Parathyroid adenoma (tissue), 2 donors: Measurements from ENCODE around the gene GNPAT.

Experiments used
- H2AFZ ChIP-seq: fragments of 300-600 bp; sonication (generic); one replicate; pipeline ENCODE4 v1.7.0; 2017; ENCODE audit warnings: antibody characterized with exemption, mild to moderate bottlenecking
- H3K27ac ChIP-seq: fragments of 300-600 bp; sonication (generic); one replicate; pipeline ENCODE4 v1.7.0; 2017
- H3K27me3 ChIP-seq: fragments of 300-600 bp; sonication (generic); one replicate; pipeline ENCODE4 v1.7.0; 2017; ENCODE audit warnings: low read length; ENCODE audit not compliant: control insufficient read depth, insufficient read depth
- H3K36me3 ChIP-seq: fragments of 300-600 bp; sonication (generic); one replicate; pipeline ENCODE4 v1.7.0; 2017; ENCODE audit warnings: low read length; ENCODE audit not compliant: control insufficient read depth, insufficient read depth
- H3K4me1 ChIP-seq: fragments of 300-600 bp; sonication (generic); one replicate; pipeline ENCODE4 v1.7.0; 2017; ENCODE audit warnings: control low read depth
- H3K4me2 ChIP-seq: fragments of 300-600 bp; sonication (generic); one replicate; pipeline ENCODE4 v1.7.0; 2017; ENCODE audit warnings: low read length
- H3K4me3 ChIP-seq: fragments of 300-600 bp; sonication (generic); one replicate; pipeline ENCODE4 v1.7.0; 2017; ENCODE audit warnings: low read depth, low read length
- H3K79me2 ChIP-seq: fragments of 300-600 bp; sonication (generic); one replicate; pipeline ENCODE4 v1.7.0; 2017; ENCODE audit warnings: control low read depth
- H3K9ac ChIP-seq: fragments of 300-600 bp; sonication (generic); one replicate; pipeline ENCODE4 v1.7.0; 2017; ENCODE audit warnings: mild to moderate bottlenecking
- H3K9me3 ChIP-seq: fragments of 300-600 bp; sonication (generic); one replicate; pipeline ENCODE4 v1.7.0; 2017; ENCODE audit warnings: low read length; ENCODE audit not compliant: control insufficient read depth
- TF ChIP-seq, protein P1 (sequence below): fragments of 300-600 bp; sonication (generic); IDR thresholded peaks from one replicate; pipeline ENCODE4 v1.7.0; 2017; ENCODE audit warnings: antibody characterized with exemption, mild to moderate bottlenecking
- donor health status: primary hyperparathyroidism.

Gene GNPAT

GRCh38 chr1:231311720-231312431, 70.9 kb downstream of the GNPAT start:
- Histone ChIP-seq H3K27me3 (no peaks in the 10 kb centered on the region), H3K9me3 (no peaks in the 10 kb centered on the region), H3K4me2 (no peak overlapping the region), H3K36me3 (no peaks in the 10 kb centered on the region), H3K27ac (no peak overlapping the region), H3K9ac (no peak overlapping the region), H3K4me3 (no peak overlapping the region), H3K4me1 (no peaks in the 10 kb centered on the region), H2AFZ (no peak overlapping the region), H3K79me2 (no peaks in the 10 kb centered on the region)
- TF ChIP-seq, protein P1, sequence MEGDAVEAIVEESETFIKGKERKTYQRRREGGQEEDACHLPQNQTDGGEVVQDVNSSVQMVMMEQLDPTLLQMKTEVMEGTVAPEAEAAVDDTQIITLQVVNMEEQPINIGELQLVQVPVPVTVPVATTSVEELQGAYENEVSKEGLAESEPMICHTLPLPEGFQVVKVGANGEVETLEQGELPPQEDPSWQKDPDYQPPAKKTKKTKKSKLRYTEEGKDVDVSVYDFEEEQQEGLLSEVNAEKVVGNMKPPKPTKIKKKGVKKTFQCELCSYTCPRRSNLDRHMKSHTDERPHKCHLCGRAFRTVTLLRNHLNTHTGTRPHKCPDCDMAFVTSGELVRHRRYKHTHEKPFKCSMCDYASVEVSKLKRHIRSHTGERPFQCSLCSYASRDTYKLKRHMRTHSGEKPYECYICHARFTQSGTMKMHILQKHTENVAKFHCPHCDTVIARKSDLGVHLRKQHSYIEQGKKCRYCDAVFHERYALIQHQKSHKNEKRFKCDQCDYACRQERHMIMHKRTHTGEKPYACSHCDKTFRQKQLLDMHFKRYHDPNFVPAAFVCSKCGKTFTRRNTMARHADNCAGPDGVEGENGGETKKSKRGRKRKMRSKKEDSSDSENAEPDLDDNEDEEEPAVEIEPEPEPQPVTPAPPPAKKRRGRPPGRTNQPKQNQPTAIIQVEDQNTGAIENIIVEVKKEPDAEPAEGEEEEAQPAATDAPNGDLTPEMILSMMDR: no peak

DNA sequence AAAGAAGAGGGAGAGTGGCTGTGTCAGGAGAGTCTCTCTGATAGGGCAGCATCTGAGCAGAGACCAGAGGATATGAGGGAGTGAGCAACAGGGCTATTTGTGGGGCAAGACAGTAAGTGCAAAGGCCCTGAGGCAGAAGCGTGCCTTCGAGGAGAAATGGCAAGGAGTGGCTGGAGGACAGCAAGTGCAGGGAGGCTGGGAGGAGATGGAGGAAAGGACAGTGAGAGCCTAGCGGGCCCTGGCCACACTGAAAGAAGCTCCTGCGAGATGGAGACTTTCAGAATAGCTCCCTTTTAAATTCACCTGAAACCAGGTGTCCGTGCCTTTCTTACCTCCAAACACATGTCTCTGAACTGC, 71.4 kb downstream of the GNPAT start:
- TF ChIP-seq, protein P1: no peak
- no peak overlapping the region for H3K4me2 ChIP-seq
- no peak overlapping the region for H3K4me3 ChIP-seq
- no peaks in the 10 kb centered on the region for H3K36me3 ChIP-seq
- H3K9ac ChIP-seq: no peak overlapping the region
- no peaks in the 10 kb centered on the region for H3K27me3 ChIP-seq
- H3K4me1 ChIP-seq: no peaks in the 10 kb centered on the region
- H3K27ac ChIP-seq: no peak overlapping the region
- H2AFZ ChIP-seq: no peak overlapping the region
- H3K79me2 ChIP-seq: no peaks in the 10 kb centered on the region
- H3K9me3 ChIP-seq: no peaks in the 10 kb centered on the region

GRCh38 chr1:231313661-231314060, 72.6 kb downstream of the GNPAT start:
- TF ChIP-seq, protein P1: no peak
- Histone ChIP-seq H3K36me3 (no peaks in the 10 kb centered on the region), H3K4me3 (no peak overlapping the region), H3K4me2 (no peak overlapping the region), H3K9ac (no peak overlapping the region), H3K27me3 (no peaks in the 10 kb centered on the region), H2AFZ (no peak overlapping the region), H3K4me1 (no peaks in the 10 kb centered on the region), H3K27ac (no peak overlapping the region), H3K9me3 (no peaks in the 10 kb centered on the region), H3K79me2 (no peaks in the 10 kb centered on the region)

DNA sequence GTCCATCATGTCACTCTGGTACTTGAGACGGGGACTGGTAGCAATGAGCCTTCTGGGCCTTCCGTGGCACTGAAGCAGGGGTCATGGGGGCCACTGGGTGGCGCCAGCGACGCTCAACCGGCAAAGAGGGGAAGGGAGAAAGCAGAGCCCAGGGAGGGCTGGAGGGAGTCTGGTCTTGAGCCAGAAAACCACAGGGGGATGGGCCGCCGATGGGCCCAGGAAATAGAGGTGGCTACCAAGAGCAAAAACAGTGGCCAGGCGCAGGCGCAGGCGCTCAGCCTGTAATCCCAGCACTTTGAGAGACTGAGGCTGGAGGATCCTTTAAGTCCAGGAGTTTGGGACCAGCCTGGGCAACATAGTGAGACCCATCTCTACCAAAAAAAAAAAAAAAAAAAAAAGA, 74.9 kb downstream of the GNPAT start:
- no peak overlapping the region for H3K27ac ChIP-seq
- H3K4me1 ChIP-seq: no peaks in the 10 kb centered on the region
- no peak overlapping the region for H3K4me3 ChIP-seq
- no peak overlapping the region for H3K9ac ChIP-seq
- no peak overlapping the region for H3K4me2 ChIP-seq
- no peaks in the 10 kb centered on the region for H3K9me3 ChIP-seq
- TF ChIP-seq, protein P1: no peak
- no peaks in the 10 kb centered on the region for H3K79me2 ChIP-seq
- H3K36me3 ChIP-seq: no peaks in the 10 kb centered on the region
- H2AFZ ChIP-seq: no peak overlapping the region
- no peaks in the 10 kb centered on the region for H3K27me3 ChIP-seq
